ENCODE measurements around the gene WDFY4. TPM values are rescaled to one million over a fixed set of nuclear protein-coding genes. Genes with fewer than 3 reads are reported as not detected.

The WDFY4 gene
- total RNA-seq, 1 donor from 2014 or later, result 4.3 TPM

- DNase-seq, result peak; percentile 18
Measured at GRCh38 chr10:48792687-48793096, 108.0 kb downstream of the WDFY4 start.

GRCh38 chr10:48794074-48794473 lies 109.4 kb downstream of the WDFY4 start:
- DNase-seq, result no peak

DNA sequence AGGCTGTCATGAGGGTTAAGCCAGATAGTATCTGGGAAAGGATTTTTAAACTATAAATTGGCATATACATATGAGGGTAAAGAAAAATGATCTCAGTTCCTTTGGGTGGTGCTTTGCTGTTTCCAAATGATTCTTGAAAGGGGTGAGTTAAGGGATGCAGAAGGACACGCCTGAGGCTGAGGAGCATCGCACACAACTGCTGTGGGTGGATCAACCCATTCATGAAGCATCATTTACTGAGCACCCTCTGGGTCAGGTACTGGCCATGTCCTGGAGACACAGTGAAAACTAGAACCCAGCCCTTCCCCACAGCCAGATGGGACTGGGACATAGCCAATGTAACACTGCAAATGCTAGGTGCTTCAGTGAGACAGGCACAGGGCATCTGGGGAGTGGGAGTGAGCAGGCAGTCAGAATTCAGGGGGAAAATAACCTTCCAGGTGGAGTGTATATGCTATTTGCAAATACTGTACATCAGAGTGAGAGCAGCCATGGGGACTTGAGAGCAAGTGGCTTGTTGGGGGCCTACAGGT lies 112.1 kb downstream of the WDFY4 start:
- DNase-seq, result no peak

DNA sequence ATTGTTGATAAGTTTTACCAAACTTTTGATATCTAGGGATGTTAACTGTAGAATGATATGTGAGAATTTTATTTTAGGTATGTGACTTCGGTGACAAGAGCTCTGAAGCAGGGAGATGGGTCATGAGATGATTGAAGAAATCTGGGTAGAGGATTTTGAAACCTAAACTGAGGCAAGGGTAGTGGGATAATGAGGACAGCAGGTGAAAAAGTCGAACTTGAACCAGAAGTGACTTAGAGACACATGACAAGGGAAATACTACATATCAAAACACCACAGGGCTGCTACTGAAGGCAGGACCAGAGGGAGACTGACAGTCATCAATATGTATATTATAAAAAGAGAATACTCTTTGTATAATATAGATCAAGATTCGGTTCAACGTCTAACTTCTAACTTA lies 113.2 kb downstream of the WDFY4 start:
- no peak for DNase-seq

DNA sequence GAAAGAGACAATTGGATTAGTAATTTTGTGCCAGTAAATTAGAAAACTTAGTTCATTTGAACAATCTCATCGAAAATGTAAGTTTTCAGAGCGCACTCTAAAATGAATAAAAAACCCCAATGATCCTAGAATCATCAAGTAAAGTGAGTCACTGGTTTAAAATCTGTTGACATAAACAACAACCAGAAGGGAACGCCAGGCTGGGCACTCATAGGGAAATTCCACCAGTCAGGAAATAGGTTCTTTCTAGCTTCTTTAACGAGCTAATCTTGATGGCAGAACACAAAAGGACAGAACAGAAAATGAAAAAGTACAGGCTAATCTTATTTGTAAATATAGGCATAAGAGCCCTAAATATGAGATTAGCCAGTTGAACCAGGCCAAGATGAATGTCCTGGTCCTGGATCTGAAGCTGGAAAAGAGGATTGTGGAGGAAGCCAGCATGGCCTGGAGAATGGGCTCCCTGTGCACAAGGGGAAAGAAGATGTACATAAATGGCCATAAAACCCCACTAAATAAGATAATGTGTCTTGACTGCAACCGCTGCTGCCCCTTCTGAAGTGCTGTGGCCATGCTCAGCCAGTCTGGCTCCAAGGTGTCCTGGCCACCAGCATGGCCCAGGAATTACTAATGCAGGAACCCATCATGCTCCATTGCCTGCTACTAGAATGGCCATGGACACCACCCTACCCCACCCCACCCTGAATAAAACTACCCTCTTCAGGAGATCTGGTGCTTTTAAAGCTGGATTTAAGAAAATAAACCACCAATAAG lies 114.0 kb downstream of the WDFY4 start:
- no peak for DNase-seq

GRCh38 chr10:48799341-48800006 lies 114.8 kb downstream of the WDFY4 start:
- DNase-seq, result no peak

- no peak for DNase-seq
Measured at GRCh38 chr10:48800007-48800675, 115.5 kb downstream of the WDFY4 start.

DNA sequence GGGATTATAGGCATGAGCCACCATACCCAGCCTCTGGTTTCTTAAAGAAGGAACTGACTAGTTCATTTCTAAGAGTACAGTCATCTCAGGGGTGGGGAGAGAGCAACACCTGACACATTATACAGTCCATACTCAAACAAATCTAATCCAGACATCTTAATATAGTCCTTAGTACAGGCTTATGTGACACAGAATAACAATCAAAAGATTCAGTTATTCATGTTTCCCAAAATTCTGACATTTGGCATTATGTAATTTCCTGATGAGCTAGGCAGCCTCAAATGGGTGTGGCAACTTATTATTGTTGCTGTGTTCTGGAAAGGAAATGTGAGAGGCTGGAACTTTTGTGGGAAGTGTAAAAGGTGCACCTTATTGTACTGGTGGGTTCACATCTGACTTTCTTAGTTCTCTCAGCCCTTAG lies 116.3 kb downstream of the WDFY4 start:
- DNase-seq, result peak; percentile 68

- no peak for DNase-seq
Measured at GRCh38 chr10:48802611-48803071, 118.0 kb downstream of the WDFY4 start.

DNA sequence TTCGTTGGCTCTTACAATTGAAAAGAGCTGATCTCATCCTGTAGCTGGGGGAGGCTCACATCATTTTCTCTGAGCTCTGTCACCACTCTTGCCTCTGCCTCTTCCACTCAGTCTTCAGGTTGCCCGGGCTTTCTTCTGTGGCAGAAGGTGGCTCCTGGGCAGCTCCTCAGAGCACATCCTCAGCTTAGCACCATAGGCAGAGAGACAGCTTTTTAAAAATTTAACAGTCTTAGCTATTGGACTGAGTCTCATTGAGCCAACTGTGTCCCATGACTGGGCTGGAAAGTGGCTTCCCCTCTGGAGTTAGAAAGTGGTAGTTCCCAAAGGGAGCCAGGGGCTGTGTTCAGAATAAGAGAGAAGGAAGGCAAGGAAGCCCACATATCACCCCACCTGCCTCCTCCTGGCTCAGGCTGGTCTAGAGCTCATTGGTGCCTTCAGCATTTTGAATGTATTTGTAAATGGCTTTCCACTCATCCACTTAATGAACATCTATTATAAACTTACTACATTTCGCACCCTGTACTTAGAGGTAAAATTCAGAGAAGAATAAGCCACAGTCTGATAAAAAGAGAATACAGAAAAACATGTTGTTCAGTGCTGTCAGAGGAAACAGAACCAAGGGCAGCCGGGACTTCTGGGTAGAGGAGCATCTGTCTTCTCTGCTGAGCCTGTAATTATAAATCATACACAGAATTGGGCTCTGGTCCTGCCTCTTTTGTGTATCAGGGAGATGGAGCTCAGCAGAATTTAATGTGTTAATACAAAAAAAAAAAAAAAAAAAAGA lies 119.3 kb downstream of the WDFY4 start:
- DNase-seq, result no peak

GRCh38 chr10:48804740-48805182 lies 120.1 kb downstream of the WDFY4 start:
- peak; percentile 17 for DNase-seq

DNA sequence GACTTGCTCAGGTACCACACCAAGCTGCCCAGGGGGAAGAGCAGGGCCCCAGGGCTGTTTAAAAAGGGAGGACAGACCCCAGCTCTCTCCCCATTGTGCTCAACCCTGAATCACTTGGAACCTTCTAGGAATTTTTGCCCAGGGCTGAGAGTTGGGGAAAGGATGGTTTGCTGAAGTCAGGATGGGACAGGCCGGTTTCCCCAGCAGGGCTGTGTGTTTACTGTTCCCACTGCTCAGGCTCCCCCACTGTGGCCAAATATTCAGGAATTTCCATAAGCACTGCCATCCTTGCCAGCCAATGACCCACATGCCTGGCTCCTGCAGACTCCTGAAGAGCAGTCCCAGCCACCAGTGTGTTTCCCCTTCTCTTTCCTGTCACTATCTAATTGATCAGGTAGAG lies 120.7 kb downstream of the WDFY4 start:
- no peak for DNase-seq

DNA sequence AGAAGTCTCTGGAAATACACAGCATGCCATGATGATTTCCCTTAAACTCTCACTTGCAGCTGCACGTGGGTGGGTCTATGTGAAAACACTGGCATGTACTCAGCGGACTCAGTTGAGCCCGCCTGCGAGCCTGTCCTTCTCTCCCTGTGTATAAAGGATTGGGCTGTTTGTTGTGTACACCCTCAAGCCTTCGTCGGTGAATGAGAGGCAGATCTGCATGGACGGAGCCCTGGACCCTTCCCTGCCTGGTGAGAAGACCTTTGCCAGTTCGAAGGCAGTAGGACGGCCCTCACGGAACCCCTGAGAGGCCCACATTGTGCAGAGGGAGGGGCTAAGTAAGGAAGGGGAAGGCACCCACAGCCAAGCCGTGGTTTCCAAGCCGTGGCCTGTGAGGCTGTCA lies 121.2 kb downstream of the WDFY4 start:
- DNase-seq, result no peak

- DNase-seq, result no peak
Measured at GRCh38 chr10:48806342-48806741, 121.7 kb downstream of the WDFY4 start.

DNA sequence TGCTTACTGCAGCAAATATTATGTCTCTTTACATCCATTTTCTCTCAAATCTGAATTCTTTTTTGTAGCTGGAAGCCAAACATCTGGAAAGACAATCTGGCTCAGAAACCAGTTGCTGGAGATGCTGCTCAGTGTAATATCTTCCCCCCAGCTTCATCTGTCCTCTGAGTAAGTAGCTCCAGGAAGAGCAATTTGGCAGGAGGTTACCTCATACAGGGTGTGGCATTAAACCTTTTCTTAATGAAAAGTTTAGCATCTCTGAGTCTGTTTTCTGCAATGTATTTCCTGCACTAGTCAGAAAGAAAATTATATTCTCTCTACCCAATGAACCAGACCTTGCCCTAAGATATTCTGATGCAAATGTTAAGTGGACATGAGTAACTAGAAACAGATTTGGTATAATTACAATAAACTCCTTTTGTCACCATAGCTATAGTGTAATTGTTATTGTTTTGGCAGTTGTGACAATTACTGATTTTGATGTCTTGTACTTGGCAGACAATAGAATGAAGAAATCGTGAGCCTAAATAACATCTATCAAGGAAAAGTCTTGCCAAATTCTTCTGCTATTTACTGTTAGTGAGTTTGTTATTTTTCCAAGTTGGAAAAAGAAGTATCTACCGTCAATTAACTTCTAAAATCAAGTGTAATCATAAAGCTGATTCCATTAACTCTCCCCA lies 123.3 kb downstream of the WDFY4 start:
- DNase-seq, result peak; percentile 95

DNA sequence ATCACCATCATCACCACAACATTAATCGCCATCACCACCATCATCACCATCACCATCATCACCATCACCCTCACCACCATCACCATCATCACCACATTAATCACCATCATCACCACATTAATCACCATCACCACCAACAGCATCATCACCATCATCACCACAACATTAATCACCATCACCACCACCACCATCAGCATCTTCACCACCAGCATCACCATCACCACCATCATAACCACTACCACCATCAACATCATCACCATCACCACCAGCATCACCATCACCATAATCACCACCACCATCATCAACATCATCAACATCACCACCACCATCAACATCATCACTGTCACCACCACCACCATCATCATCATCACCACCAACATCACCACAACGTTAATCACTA lies 124.6 kb downstream of the WDFY4 start:
- DNase-seq, result no peak

- no peak for DNase-seq
Measured at GRCh38 chr10:48811461-48811860, 126.8 kb downstream of the WDFY4 start.

- DNase-seq, result no peak
Measured at GRCh38 chr10:48811917-48812316, 127.2 kb downstream of the WDFY4 start.

- DNase-seq, result peak; percentile 39
Measured at GRCh38 chr10:48813291-48813690, 128.6 kb downstream of the WDFY4 start.

DNA sequence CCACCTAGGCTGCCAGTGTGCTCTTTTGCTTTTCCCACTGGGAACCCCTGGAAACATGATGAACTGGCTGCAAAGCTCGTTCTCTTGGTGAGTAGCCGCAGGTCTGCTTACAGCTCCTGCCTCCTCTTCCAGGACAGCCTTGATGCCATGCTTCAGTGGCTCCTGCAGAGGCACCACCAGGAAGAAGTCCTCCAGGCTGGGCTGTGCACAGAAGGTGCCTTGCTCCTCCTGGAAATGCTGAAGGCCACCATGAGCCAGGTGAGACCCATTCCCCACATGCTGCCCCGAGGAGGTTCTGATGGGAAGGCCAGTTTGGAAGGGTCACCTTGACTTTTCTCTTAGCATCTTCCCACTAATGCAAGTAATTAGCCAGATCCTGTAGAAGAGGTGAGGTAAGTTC lies 129.2 kb downstream of the WDFY4 start:
- DNase-seq, result no peak

GRCh38 chr10:48814933-48815332 lies 130.3 kb downstream of the WDFY4 start:
- no peak for DNase-seq
